HepG2 (cell line): ENCODE results near the gene IAPP.

Experiments used
- ADNP ChIP-seq: sonication (generic); formaldehyde crosslinking; IDR thresholded peaks from 2 replicates; pipeline ENCODE4 v1.4.0; 2020; ENCODE audit warnings: missing genetic modification reagents
- CBX5 ChIP-seq: sonication (generic); formaldehyde crosslinking; IDR thresholded peaks from 2 replicates; pipeline ENCODE4 v1.4.0; 2020; ENCODE audit warnings: missing genetic modification reagents, borderline replicate concordance
- CTCF ChIP-seq: sonication (generic); formaldehyde crosslinking; IDR thresholded peaks from 2 replicates; pipeline ENCODE4 v1.5.0; 2020; ENCODE audit warnings: mild to moderate bottlenecking, missing genetic modification reagents, moderate library complexity
- FOSL1 ChIP-seq: sonication (generic); formaldehyde crosslinking; IDR thresholded peaks from 2 replicates; pipeline ENCODE4 v1.9.0; 2021; ENCODE audit warnings: missing genetic modification reagents, borderline replicate concordance
- PAWR ChIP-seq: sonication (generic); formaldehyde crosslinking; IDR thresholded peaks from 2 replicates; pipeline ENCODE4 v1.4.0; 2020; ENCODE audit warnings: missing genetic modification reagents, mild to moderate bottlenecking, borderline replicate concordance
- ZNF260 ChIP-seq: sonication (generic); formaldehyde crosslinking; IDR thresholded peaks from 2 replicates; pipeline ENCODE4 v1.4.0; 2020; ENCODE audit warnings: missing genetic modification reagents, low read depth, mild to moderate bottlenecking, borderline replicate concordance
- TF ChIP-seq, protein P1 (sequence below): sonication (generic); formaldehyde crosslinking; IDR thresholded peaks from 2 replicates; pipeline ENCODE4 v1.5.1; 2020; ENCODE audit warnings: missing genetic modification reagents, mild to moderate bottlenecking, borderline replicate concordance

GRCh38 chr12:21387174-21387573 is 14.5 kb downstream of the IAPP start:
- TF ChIP-seq, protein P1, sequence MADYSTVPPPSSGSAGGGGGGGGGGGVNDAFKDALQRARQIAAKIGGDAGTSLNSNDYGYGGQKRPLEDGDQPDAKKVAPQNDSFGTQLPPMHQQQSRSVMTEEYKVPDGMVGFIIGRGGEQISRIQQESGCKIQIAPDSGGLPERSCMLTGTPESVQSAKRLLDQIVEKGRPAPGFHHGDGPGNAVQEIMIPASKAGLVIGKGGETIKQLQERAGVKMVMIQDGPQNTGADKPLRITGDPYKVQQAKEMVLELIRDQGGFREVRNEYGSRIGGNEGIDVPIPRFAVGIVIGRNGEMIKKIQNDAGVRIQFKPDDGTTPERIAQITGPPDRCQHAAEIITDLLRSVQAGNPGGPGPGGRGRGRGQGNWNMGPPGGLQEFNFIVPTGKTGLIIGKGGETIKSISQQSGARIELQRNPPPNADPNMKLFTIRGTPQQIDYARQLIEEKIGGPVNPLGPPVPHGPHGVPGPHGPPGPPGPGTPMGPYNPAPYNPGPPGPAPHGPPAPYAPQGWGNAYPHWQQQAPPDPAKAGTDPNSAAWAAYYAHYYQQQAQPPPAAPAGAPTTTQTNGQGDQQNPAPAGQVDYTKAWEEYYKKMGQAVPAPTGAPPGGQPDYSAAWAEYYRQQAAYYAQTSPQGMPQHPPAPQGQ (CRISPR knock-in tag): no peak
- no peak for TF ChIP-seq ZNF260 (CRISPR knock-in tag)
- no peak for TF ChIP-seq CTCF (CRISPR knock-in tag)
- TF ChIP-seq ADNP (CRISPR knock-in tag): no peak
- no peak for TF ChIP-seq PAWR (CRISPR knock-in tag)
- no peak for TF ChIP-seq CBX5 (CRISPR knock-in tag)
- TF ChIP-seq FOSL1 (CRISPR knock-in tag): no peak
